Endothelial cell (in vitro differentiated cells): ENCODE measurements around the gene CES5A. TPM values are rescaled to one million over a fixed set of nuclear protein-coding genes. Genes with fewer than 3 reads are reported as not detected.

Source experiments
- DNase-seq: peaks from one replicate; pipeline ENCODE4 v3.0.0; 2021; ENCODE audit warnings: low spot score
- H3K27ac Mint-ChIP-seq: one replicate; pipeline ENCODE4 v1.8.0; 2021; ENCODE audit warnings: mixed read lengths, inconsistent platforms; ENCODE audit not compliant: unreplicated experiment
- H3K27me3 Mint-ChIP-seq: one replicate; pipeline ENCODE4 v1.8.0; 2021; ENCODE audit warnings: mild to moderate bottlenecking, moderate library complexity, mixed read lengths, inconsistent platforms; ENCODE audit not compliant: unreplicated experiment
- H3K36me3 Mint-ChIP-seq: one replicate; pipeline ENCODE4 v1.8.0; 2021; ENCODE audit warnings: mild to moderate bottlenecking, low read depth, mixed read lengths, inconsistent platforms; ENCODE audit not compliant: unreplicated experiment
- H3K4me1 Mint-ChIP-seq: one replicate; pipeline ENCODE4 v1.8.0; 2021; ENCODE audit warnings: mild to moderate bottlenecking, mixed read lengths, inconsistent platforms; ENCODE audit not compliant: unreplicated experiment
- H3K4me3 Mint-ChIP-seq: one replicate; pipeline ENCODE4 v1.8.0; 2021; ENCODE audit warnings: mild to moderate bottlenecking, mixed read lengths, inconsistent platforms; ENCODE audit not compliant: unreplicated experiment
- H3K9me3 Mint-ChIP-seq: one replicate; pipeline ENCODE4 v1.8.0; 2021; ENCODE audit warnings: mixed read lengths, inconsistent platforms; ENCODE audit not compliant: unreplicated experiment
- CTCF ChIP-seq: fragments of 200-600 bp; sonication (generic); IDR thresholded peaks from one replicate; pipeline ENCODE4 v1.5.0; 2021; ENCODE audit warnings: antibody characterized with exemption; ENCODE audit not compliant: unreplicated experiment
- total RNA-seq: library from RNA; stranded (reverse); fragmentation: NEBNext Ultra II Directional; extraction: Animal tissue kit (Norgen Biotek cat#: 25700); gene quantifications from one replicate; pipeline ENCODE4 v1.2.1, GENCODE V29; 2021; ENCODE audit not compliant: unreplicated experiment

The CES5A gene
- total RNA-seq, 1 donor from 2014 or later = not detected

GRCh38 chr16:55849536-55849935 lies 25.6 kb downstream of the CES5A start:
- TF ChIP-seq CTCF = no peak
- no peak overlapping the region for H3K27ac Mint-ChIP-seq
- no peak for DNase-seq
- peaks cover 3% of the 10 kb centered on the region for H3K27me3 Mint-ChIP-seq
- H3K9me3 Mint-ChIP-seq = no peaks in the 10 kb centered on the region
- no peaks in the 10 kb centered on the region for H3K4me1 Mint-ChIP-seq
- no peak overlapping the region for H3K4me3 Mint-ChIP-seq
- H3K36me3 Mint-ChIP-seq = no peaks in the 10 kb centered on the region

GRCh38 chr16:55846598-55847346 lies 28.4 kb downstream of the CES5A start:
- no peaks in the 10 kb centered on the region for H3K36me3 Mint-ChIP-seq
- peaks cover 1% of the 10 kb centered on the region for H3K27me3 Mint-ChIP-seq
- H3K4me3 Mint-ChIP-seq = no peak overlapping the region
- no peak overlapping the region for H3K27ac Mint-ChIP-seq
- TF ChIP-seq CTCF = no peak
- DNase-seq = no peak
- no peaks in the 10 kb centered on the region for H3K4me1 Mint-ChIP-seq
- H3K9me3 Mint-ChIP-seq = no peaks in the 10 kb centered on the region

DNA sequence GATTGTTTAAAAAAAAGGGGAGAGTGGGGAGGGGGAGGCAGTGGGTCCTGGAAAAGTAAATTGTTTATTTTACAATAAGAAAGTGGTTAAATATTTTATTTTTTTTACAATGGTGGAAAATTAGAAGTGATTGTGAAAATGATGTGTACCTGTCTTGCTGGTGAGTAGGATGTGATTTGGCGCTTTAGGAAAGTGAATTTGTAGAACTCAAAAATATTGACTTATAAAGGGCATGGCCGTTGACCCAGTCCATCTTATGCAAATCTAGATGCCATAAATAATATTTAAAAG lies 32.1 kb downstream of the CES5A start:
- no peaks in the 10 kb centered on the region for H3K4me1 Mint-ChIP-seq
- H3K27me3 Mint-ChIP-seq = no peaks in the 10 kb centered on the region
- no peak overlapping the region for H3K4me3 Mint-ChIP-seq
- no peak for DNase-seq
- no peak overlapping the region for H3K27ac Mint-ChIP-seq
- TF ChIP-seq CTCF = no peak
- H3K9me3 Mint-ChIP-seq = no peaks in the 10 kb centered on the region
- H3K36me3 Mint-ChIP-seq = no peaks in the 10 kb centered on the region

DNA sequence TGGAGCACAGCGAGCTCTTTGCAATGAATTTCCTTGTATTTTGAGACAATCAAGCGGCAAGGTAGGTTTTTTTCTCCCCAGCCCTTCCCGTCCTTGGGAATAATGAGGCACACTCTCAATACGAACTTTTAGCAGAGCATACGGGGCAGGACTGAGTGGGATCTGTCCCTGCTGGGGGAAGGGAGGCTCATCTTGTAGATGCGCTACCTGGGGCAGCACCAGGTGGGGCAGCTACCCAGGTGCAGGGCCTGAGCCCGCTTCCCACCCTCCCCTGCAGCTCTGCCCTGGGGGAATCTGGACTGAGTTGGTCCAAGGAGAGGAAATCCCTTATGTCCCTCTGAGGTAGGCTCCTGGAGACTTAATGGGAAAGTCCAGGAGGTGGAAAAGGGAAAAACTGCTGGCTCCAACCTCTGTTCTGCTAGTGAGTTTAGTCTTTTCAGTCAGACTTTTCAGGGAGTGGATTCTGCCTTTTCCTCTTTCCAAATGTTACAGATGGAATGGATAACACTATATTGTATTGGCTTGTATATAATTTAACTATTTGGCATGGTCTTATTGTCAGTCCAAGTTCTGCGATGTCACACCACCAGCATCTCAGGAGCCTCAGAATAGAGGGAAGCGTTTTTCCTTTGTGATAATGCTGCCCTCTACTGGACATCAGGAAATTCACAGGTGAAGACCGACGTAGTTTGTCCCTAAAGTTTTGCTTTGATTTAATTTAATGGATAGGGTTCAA lies 32.6 kb downstream of the CES5A start:
- no peaks in the 10 kb centered on the region for H3K9me3 Mint-ChIP-seq
- no peak overlapping the region for H3K27ac Mint-ChIP-seq
- no peak overlapping the region for H3K4me3 Mint-ChIP-seq
- H3K4me1 Mint-ChIP-seq = no peaks in the 10 kb centered on the region
- H3K36me3 Mint-ChIP-seq = no peaks in the 10 kb centered on the region
- no peaks in the 10 kb centered on the region for H3K27me3 Mint-ChIP-seq
- DNase-seq = peak; percentile 34
- peak; percentile 74 for TF ChIP-seq CTCF

DNA sequence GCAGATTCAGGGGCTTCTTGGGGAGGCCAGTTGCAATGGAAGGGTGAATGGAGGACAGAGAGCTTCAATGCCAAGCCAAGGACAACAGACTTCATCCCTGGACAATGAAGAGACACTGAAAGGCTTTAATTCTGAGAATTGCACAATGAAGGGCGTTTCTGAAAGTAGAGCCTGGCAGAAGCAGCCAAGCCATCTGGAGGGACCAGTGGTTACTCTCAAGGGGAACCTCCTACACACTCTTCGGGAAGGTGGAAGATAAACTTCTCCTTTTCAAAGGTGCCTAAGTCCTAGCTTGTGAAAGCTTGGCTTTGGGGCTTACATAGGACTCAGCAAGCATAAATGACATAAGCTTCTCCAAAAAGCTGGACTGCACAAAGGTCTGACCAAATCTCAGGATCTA lies 36.1 kb downstream of the CES5A start:
- Mint-ChIP-seq H3K36me3 (no peaks in the 10 kb centered on the region), H3K9me3 (no peaks in the 10 kb centered on the region), H3K27ac (no peak overlapping the region), H3K4me1 (no peaks in the 10 kb centered on the region), H3K4me3 (no peak overlapping the region), H3K27me3 (peaks cover 4% of the 10 kb centered on the region)
- TF ChIP-seq CTCF = no peak
- DNase-seq = no peak
